Thyroid gland (tissue), 4 donors: Measurements from ENCODE around the gene LRP8.

Experiments
- CTCF ChIP-seq, 6 experiments: fragments of 200-600 bp in 3 of 6; fragments of 450-650 bp in 3 of 6; sonication (generic) in 3 of 6; IDR thresholded peaks; one replicate each; pipeline ENCODE4 v1.5.1; 2016 to 2019; ENCODE audit warnings: antibody characterized with exemption in 6 of 6, mild to moderate bottlenecking in 2 of 6, inconsistent platforms in 1 of 6, moderate library complexity in 1 of 6
- POLR2A ChIP-seq, 2 donors: fragments of 450-650 bp; IDR thresholded peaks; one replicate each; pipeline ENCODE4 v1.6.1; 2017; ENCODE audit warnings: antibody characterized with exemption in 2 of 2, mild to moderate bottlenecking in 2 of 2, moderate library complexity in 1 of 2

GRCh38 chr1:53334781-53335180 lies 6.9 kb upstream of the LRP8 start:
- no peak for TF ChIP-seq CTCF (IDR thresholded peaks at IDR 0.05)
- no peak for TF ChIP-seq POLR2A (IDR thresholded peaks at IDR 0.05)
